ENCODE data around the gene TLE2.

GRCh38 chr19:2993579-2993978 lies 35.5 kb downstream of the TLE2 start:
- TF ChIP-seq CTCF (IDR thresholded peaks at IDR 0.05) (no peak), REST (IDR thresholded peaks at IDR 0.05; ENCODE audit: insufficient read depth in 1 of 2, low read depth in 2 of 2, low read length in 1 of 2) (no peak), SIN3A (IDR thresholded peaks at IDR 0.05; ENCODE audit: borderline replicate concordance, insufficient read depth, low read depth, low read length) (no peak), TCF7L2 (IDR thresholded peaks at IDR 0.05; ENCODE audit: low read depth, low read length) (no peak)

All from Panc1 (cell line).